ENCODE results near the gene KRT82. TPM values are rescaled to one million over a fixed set of nuclear protein-coding genes. Genes with fewer than 3 reads are reported as not detected.

Gene KRT82
- total RNA-seq, 1 donor from 2014 or later, result not detected

- Mint-ChIP-seq H3K36me3 (ENCODE audit: low read depth) (no peaks in the 10 kb centered on the region), H3K27me3 (ENCODE audit: low read depth) (peaks cover 34% of the 10 kb centered on the region), H3K9me3 (no peaks in the 10 kb centered on the region), H3K4me3 (no peak overlapping the region), H3K27ac (ENCODE audit: unreplicated experiment) (no peak overlapping the region), H3K4me1 (no peaks in the 10 kb centered on the region)
- DNase-seq (ENCODE audit: low read depth, low spot score), result no peak
- no peak for TF ChIP-seq CTCF (conservative IDR thresholded peaks at IDR 0.05)
Measured at GRCh38 chr12:52427083-52427482, 20.9 kb upstream of the KRT82 start.

- TF ChIP-seq CTCF (conservative IDR thresholded peaks at IDR 0.05), result no peak
- Mint-ChIP-seq H3K27ac (ENCODE audit: unreplicated experiment) (no peak overlapping the region), H3K27me3 (ENCODE audit: low read depth) (peaks cover 30% of the 10 kb centered on the region)
Measured at GRCh38 chr12:52426034-52426433, 19.9 kb upstream of the KRT82 start.

GRCh38 chr12:52425466-52425865 is 19.3 kb upstream of the KRT82 start:
- Mint-ChIP-seq H3K9me3 (no peaks in the 10 kb centered on the region), H3K36me3 (ENCODE audit: low read depth) (no peaks in the 10 kb centered on the region), H3K4me3 (no peak overlapping the region), H3K27ac (ENCODE audit: unreplicated experiment) (no peak overlapping the region), H3K27me3 (ENCODE audit: low read depth) (peaks cover 26% of the 10 kb centered on the region), H3K4me1 (no peaks in the 10 kb centered on the region)
- no peak for DNase-seq (ENCODE audit: low read depth, low spot score)
- TF ChIP-seq CTCF (conservative IDR thresholded peaks at IDR 0.05), result no peak

More at GRCh38 chr12:52426034-52426433, 19.9 kb upstream of the KRT82 start:
- no peaks in the 10 kb centered on the region for H3K36me3 Mint-ChIP-seq (ENCODE audit: low read depth)
- no peaks in the 10 kb centered on the region for H3K4me1 Mint-ChIP-seq
- no peak overlapping the region for H3K4me3 Mint-ChIP-seq
- DNase-seq (ENCODE audit: low read depth, low spot score), result no peak
- H3K9me3 Mint-ChIP-seq, result no peaks in the 10 kb centered on the region

- no peak for TF ChIP-seq CTCF (conservative IDR thresholded peaks at IDR 0.05)
Measured at GRCh38 chr12:52423661-52424500, 17.7 kb upstream of the KRT82 start.

GRCh38 chr12:52423035-52423434 is 16.9 kb upstream of the KRT82 start:
- DNase-seq (ENCODE audit: low read depth, low spot score), result no peak
- H3K27ac Mint-ChIP-seq (ENCODE audit: unreplicated experiment), result no peak overlapping the region
- no peaks in the 10 kb centered on the region for H3K4me1 Mint-ChIP-seq
- no peak overlapping the region for H3K4me3 Mint-ChIP-seq
- no peak for TF ChIP-seq CTCF (conservative IDR thresholded peaks at IDR 0.05)
- H3K36me3 Mint-ChIP-seq (ENCODE audit: low read depth), result no peaks in the 10 kb centered on the region
- H3K27me3 Mint-ChIP-seq (ENCODE audit: low read depth), result peaks cover 9% of the 10 kb centered on the region
- no peaks in the 10 kb centered on the region for H3K9me3 Mint-ChIP-seq

More at GRCh38 chr12:52423661-52424500, 17.7 kb upstream of the KRT82 start:
- Mint-ChIP-seq H3K27me3 (ENCODE audit: low read depth) (peaks cover 13% of the 10 kb centered on the region), H3K9me3 (no peaks in the 10 kb centered on the region), H3K4me1 (no peaks in the 10 kb centered on the region), H3K4me3 (no peak overlapping the region), H3K27ac (ENCODE audit: unreplicated experiment) (no peak overlapping the region), H3K36me3 (ENCODE audit: low read depth) (no peaks in the 10 kb centered on the region)
- DNase-seq (ENCODE audit: low read depth, low spot score), result no peak
